ENCODE measurements around the gene CDCA8. TPM values are rescaled to one million over a fixed set of nuclear protein-coding genes. Genes with fewer than 3 reads are reported as not detected.

Gene CDCA8
- total and polyA plus RNA-seq, 5 donors, result 0.25 to 1.1 (median 0.53) TPM; not detected in 1

DNA sequence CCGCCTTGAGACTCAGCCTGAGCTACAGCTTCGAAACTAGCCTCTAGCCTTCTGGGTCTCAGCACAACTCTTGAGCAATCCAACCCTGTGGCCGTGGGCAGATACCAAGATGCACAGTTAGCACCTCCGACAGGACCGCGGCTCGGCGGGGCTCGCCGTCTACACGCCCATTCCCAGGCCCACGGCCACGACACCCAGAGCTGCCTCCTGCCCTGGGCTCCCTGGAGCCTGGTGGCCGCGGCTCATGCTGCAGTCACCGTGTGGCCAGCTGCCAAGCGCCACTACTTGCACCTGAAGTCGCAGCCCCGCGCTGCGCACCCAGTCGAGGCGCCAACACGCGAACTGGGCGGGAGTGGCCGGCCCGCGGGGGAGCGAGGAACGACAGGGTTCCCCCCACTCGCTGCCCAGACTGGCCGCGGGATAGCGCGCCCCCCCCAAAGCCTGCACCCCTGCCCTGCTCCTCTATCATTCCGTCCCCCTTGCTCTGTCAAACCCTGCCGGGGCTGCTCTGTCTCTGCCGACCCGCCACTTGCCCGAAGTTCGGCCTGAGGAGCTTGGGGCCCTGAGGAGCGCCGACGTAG is 729 bp upstream of the CDCA8 start:
- H3K4me3 ChIP-seq (ENCODE audit: low read length), result peak overlapping the region; percentile 74
- peak; percentile 9 to 14 for ATAC-seq
- H3K4me1 ChIP-seq (ENCODE audit: control insufficient read depth, insufficient read depth, low read length), result peaks cover 7% of the 10 kb centered on the region
- WGBS, result 3% methylated on average over 45 of the region's 45 CpGs
- peak; percentile 46 to 84 (median 78) for DNase-seq
- no peaks in the 10 kb centered on the region for H3K9me3 ChIP-seq (ENCODE audit: control insufficient read depth, low read length)
- peak overlapping the region; percentile 66 for H3K27ac ChIP-seq (ENCODE audit: low read length)
- H3K27me3 ChIP-seq (ENCODE audit: control insufficient read depth, insufficient read depth), result no peaks in the 10 kb centered on the region
- intact Hi-C loops (cut with DNase I), result no loop called here

DNA sequence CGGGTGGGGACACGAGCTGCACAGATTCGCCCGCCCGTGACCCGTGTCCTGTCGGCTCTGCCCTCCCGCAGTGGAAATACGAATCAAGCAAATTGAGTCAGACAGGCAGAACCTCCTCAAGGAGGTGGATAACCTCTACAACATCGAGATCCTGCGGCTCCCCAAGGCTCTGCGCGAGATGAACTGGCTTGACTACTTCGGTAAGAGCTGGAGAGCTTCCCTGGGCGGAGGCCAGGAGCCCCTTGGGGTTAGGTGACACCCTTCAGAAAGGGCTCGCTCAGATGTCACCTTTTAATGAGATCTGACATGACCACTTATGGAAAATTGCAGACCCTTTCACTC is 489 bp downstream of the CDCA8 start:
- peaks cover 7% of the 10 kb centered on the region for H3K4me1 ChIP-seq (ENCODE audit: control insufficient read depth, insufficient read depth, low read length)
- 1% methylated on average over 16 of the region's 16 CpGs for WGBS
- no peak overlapping the region for H3K27ac ChIP-seq (ENCODE audit: low read length)
- no peak for ATAC-seq
- intact Hi-C loops (cut with DNase I), result no loop called here
- DNase-seq, result peak in 1 of 3 donors; percentile 22
- no peaks in the 10 kb centered on the region for H3K9me3 ChIP-seq (ENCODE audit: control insufficient read depth, low read length)
- H3K4me3 ChIP-seq (ENCODE audit: low read length), result peak overlapping the region; percentile 50
- H3K27me3 ChIP-seq (ENCODE audit: control insufficient read depth, insufficient read depth), result no peaks in the 10 kb centered on the region

DNA sequence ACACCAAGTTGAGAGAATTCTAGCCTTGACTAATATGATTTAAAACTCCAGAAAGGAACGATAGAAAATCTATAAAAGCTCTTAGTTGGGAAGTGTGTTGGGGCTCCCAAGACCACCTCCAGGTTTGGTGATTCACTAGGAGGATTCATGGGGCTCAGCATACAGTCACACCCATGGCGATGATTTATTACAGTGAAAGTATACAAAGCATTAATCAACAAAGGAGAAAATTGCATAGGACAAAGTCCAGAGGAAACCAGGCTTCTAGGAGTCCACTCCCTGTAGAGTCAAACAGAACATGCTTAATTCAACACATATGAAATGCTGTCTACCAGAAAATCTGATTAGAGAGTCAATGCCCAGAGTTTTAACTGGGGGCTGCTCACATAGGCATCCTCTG is 4.8 kb downstream of the CDCA8 start:
- H3K27me3 ChIP-seq (ENCODE audit: control insufficient read depth, insufficient read depth), result no peaks in the 10 kb centered on the region
- ATAC-seq, result no peak
- 98% methylated on average over 2 of the region's 2 CpGs for WGBS
- intact Hi-C loops (cut with DNase I), result no loop called here
- no peak overlapping the region for H3K4me3 ChIP-seq (ENCODE audit: low read length)
- H3K27ac ChIP-seq (ENCODE audit: low read length), result no peak overlapping the region
- DNase-seq, result no peak
- H3K9me3 ChIP-seq (ENCODE audit: control insufficient read depth, low read length), result no peaks in the 10 kb centered on the region
- H3K4me1 ChIP-seq (ENCODE audit: control insufficient read depth, insufficient read depth, low read length), result no peaks in the 10 kb centered on the region

DNA sequence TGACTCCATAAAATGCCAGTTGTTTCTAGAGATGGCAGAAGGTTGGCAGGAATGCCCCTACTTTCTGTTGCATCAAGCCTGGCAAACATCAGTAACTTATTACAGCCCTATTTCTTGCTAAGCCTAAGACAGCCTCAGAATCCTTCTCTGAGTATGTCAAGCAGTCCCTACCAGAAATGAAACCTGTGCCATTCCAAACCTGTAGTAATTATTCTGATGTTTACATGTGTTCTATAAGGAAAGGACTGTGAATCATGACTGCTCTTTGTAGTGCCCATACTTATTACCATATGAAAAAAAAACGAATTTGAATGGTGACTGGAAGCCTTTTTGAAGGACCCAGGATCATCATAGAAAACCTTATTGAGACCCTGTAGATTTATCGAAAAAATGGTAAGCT is 5.4 kb downstream of the CDCA8 start:
- no peaks in the 10 kb centered on the region for H3K9me3 ChIP-seq (ENCODE audit: control insufficient read depth, low read length)
- intact Hi-C loops (cut with DNase I), result no loop called here

DNA sequence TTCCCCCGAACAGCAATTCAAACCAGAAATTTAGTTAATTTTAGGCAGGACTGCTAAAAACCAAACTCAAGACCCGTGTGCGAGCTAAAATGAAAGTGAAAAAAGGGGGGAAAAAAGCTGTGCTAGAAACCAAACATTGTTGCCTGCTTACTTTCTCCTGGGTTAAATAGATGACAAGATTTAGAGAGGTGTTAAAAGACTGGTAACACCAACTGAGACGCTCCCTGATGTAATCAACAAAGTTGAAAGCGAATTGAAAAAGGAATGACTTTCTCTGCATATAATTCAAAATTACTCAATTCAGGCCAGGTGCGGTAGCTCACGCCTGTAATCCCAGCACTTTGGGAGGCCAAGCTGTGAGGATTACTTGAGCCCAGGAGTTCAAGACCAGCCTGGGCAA is 6.8 kb downstream of the CDCA8 start:
- WGBS, result 95% methylated on average over 7 of the region's 7 CpGs
- H3K4me1 ChIP-seq (ENCODE audit: control insufficient read depth, insufficient read depth, low read length), result no peaks in the 10 kb centered on the region
- ATAC-seq (no peak), DNase-seq (no peak)
- no peaks in the 10 kb centered on the region for H3K27me3 ChIP-seq (ENCODE audit: control insufficient read depth, insufficient read depth)
- intact Hi-C loops (cut with DNase I), result no loop called here
- H3K27ac ChIP-seq (ENCODE audit: low read length), result no peak overlapping the region
- H3K4me3 ChIP-seq (ENCODE audit: low read length), result no peak overlapping the region
- H3K9me3 ChIP-seq (ENCODE audit: control insufficient read depth, low read length), result no peaks in the 10 kb centered on the region

More for the DNA sequence above, 5.4 kb downstream of the CDCA8 start:
- 94% methylated on average over 2 of the region's 2 CpGs for WGBS
- no peaks in the 10 kb centered on the region for H3K27me3 ChIP-seq (ENCODE audit: control insufficient read depth, insufficient read depth)
- ATAC-seq (no peak), DNase-seq (no peak)
- H3K4me1 ChIP-seq (ENCODE audit: control insufficient read depth, insufficient read depth, low read length), result no peaks in the 10 kb centered on the region
- H3K4me3 ChIP-seq (ENCODE audit: low read length), result no peak overlapping the region
- no peak overlapping the region for H3K27ac ChIP-seq (ENCODE audit: low read length)

DNA sequence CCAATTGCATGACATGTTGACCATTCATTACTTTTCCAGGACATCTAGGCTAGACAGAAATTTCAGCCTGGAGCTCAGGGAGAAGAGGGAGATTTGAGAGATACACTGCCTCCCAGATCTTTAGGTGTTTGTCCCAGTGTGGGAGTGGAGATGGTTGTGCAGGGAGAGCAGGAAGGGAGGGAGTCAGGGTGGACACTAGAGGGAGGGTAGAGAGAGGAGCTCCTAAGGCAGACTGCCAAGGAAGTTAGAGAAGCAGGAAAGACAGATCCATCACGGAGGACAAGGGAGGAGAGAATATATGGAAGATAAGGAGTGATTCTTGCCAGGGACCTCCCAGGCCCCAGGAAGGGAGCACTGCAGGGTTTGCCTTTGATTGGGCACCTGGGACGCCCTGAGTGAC is 8.7 kb downstream of the CDCA8 start:
- Histone ChIP-seq H3K4me1 (ENCODE audit: control insufficient read depth, insufficient read depth, low read length) (no peaks in the 10 kb centered on the region), H3K27ac (ENCODE audit: low read length) (no peak overlapping the region), H3K9me3 (ENCODE audit: control insufficient read depth, low read length) (no peaks in the 10 kb centered on the region), H3K4me3 (ENCODE audit: low read length) (no peak overlapping the region), H3K27me3 (ENCODE audit: control insufficient read depth, insufficient read depth) (no peaks in the 10 kb centered on the region)
- DNase-seq, result no peak
- 63% methylated on average over 2 of the region's 2 CpGs for WGBS
- ATAC-seq, result no peak
- intact Hi-C loops (cut with DNase I), result no loop called here

DNA sequence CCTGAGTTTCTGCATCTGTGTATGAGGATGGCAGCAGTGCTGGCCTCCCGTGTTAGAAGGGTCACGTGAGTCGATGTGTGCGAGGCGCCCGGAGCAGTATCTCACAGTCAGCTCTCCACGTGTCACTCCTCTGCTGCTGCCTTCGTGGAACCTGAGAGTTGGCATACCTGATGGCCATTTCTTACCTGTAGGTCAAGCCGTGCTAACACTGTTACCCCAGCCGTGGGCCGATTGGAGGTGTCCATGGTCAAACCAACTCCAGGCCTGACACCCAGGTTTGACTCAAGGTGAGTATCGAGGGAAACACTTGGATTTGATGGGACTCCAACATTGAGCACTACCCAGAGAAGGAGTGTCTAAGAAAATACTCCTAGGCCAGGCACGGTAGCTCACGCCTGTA is 10.7 kb downstream of the CDCA8 start:
- Histone ChIP-seq H3K4me3 (ENCODE audit: low read length) (no peak overlapping the region), H3K4me1 (ENCODE audit: control insufficient read depth, insufficient read depth, low read length) (no peaks in the 10 kb centered on the region), H3K27me3 (ENCODE audit: control insufficient read depth, insufficient read depth) (no peaks in the 10 kb centered on the region), H3K9me3 (ENCODE audit: control insufficient read depth, low read length) (no peaks in the 10 kb centered on the region), H3K27ac (ENCODE audit: low read length) (no peak overlapping the region)
- intact Hi-C loops (cut with DNase I), result no loop called here
- 97% methylated on average over 14 of the region's 14 CpGs for WGBS
- ATAC-seq (no peak), DNase-seq (no peak)

DNA sequence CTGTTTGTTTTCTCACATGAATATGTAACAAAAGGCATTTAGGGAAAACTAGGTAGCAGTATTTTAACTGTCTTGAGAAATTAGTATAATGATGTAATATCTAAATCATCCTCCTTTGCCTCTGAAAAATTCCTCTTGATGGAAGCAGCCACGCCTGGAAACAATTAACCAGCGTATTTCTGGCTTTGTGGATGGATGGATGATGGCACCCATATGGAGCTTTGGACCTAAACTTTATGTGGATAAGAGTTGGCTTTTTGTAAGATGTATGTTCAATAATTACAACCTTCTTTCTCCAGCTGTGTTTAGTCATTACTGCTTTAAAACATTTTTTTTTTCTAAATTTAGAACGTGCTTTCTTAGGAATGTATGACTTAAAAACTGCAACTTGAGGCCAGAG is 12.7 kb downstream of the CDCA8 start:
- Histone ChIP-seq H3K9me3 (ENCODE audit: control insufficient read depth, low read length) (no peaks in the 10 kb centered on the region), H3K27me3 (ENCODE audit: control insufficient read depth, insufficient read depth) (no peaks in the 10 kb centered on the region), H3K27ac (ENCODE audit: low read length) (no peak overlapping the region), H3K4me1 (ENCODE audit: control insufficient read depth, insufficient read depth, low read length) (no peaks in the 10 kb centered on the region), H3K4me3 (ENCODE audit: low read length) (no peak overlapping the region)
- 69% methylated on average over 3 of the region's 3 CpGs for WGBS
- DNase-seq (no peak), ATAC-seq (no peak)
- intact Hi-C loops (cut with DNase I), result no loop called here

DNA sequence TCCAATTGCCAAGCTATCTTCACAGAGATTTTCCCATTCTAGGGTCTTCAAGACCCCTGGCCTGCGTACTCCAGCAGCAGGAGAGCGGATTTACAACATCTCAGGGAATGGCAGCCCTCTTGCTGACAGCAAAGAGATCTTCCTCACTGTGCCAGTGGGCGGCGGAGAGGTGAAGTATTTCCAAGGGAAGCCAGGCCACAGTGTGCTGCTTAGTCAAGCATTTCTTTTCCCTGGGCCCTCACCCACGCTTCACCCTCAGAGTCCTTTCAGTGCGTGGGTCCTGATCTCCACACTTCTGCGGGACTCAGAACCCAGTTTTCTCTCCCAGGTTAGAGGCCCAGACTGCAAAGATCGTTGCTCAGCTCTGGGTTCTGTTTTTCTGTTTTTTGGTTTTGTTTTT is 13.1 kb downstream of the CDCA8 start:
- no peaks in the 10 kb centered on the region for H3K9me3 ChIP-seq (ENCODE audit: control insufficient read depth, low read length)
- DNase-seq (no peak), ATAC-seq (no peak)
- no peak overlapping the region for H3K4me3 ChIP-seq (ENCODE audit: low read length)
- H3K27ac ChIP-seq (ENCODE audit: low read length), result no peak overlapping the region
- no peaks in the 10 kb centered on the region for H3K4me1 ChIP-seq (ENCODE audit: control insufficient read depth, insufficient read depth, low read length)
- intact Hi-C loops (cut with DNase I), result no loop called here
- WGBS, result 79% methylated on average over 8 of the region's 8 CpGs
- H3K27me3 ChIP-seq (ENCODE audit: control insufficient read depth, insufficient read depth), result no peaks in the 10 kb centered on the region

DNA sequence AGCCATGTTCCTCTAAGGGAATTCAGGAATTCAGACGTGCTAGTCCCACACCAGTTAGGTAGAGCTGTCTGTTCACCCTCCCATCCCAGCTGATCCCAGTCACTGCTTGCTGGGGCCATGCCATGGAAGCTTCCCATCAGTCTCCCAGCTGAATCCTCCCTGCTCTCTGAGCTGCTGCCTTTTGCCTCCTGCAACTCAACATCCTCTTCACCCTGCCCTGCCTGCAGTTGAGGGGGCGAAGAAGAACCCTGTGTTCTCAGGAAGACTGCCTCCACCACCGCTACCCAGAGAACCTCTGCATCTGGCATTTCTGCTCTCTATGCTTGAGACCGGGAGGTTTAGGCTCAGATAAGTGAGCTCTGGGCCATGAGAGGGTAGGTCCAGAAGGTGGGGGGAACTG is 16.2 kb downstream of the CDCA8 start:
- ATAC-seq, result no peak
- H3K27me3 ChIP-seq (ENCODE audit: control insufficient read depth, insufficient read depth), result no peaks in the 10 kb centered on the region
- no peaks in the 10 kb centered on the region for H3K9me3 ChIP-seq (ENCODE audit: control insufficient read depth, low read length)
- intact Hi-C loops (cut with DNase I), result no loop called here
- no peak for DNase-seq
- H3K4me1 ChIP-seq (ENCODE audit: control insufficient read depth, insufficient read depth, low read length), result no peaks in the 10 kb centered on the region
- H3K27ac ChIP-seq (ENCODE audit: low read length), result no peak overlapping the region
- WGBS, result 88% methylated on average over 4 of the region's 4 CpGs
- no peak overlapping the region for H3K4me3 ChIP-seq (ENCODE audit: low read length)

DNA sequence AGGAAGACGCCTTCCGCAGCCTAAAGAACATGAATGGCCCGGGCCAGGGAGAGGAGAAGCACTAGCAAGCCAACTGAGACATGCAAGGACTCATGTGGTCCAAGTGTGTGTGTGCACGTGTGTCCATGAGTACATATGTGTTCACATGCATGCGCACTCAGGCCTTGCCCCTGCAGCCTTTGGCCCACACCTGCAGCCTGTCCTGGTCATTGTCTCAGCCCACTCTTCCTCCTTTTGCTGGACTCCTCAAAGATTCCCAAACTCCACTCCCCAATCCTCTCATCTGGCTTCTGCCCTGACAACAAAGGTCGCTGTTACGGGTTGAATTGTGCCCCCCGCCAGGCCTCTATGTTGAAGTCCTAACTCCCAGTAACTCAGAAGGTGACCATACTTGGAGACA is 21.9 kb downstream of the CDCA8 start:
- WGBS, result 83% methylated on average over 8 of the region's 8 CpGs
- Histone ChIP-seq H3K4me3 (ENCODE audit: low read length) (no peak overlapping the region), H3K27ac (ENCODE audit: low read length) (no peak overlapping the region), H3K9me3 (ENCODE audit: control insufficient read depth, low read length) (no peaks in the 10 kb centered on the region), H3K27me3 (ENCODE audit: control insufficient read depth, insufficient read depth) (no peaks in the 10 kb centered on the region), H3K4me1 (ENCODE audit: control insufficient read depth, insufficient read depth, low read length) (no peaks in the 10 kb centered on the region)
- no peak for DNase-seq
- intact Hi-C loops (cut with DNase I), result no loop called here
- ATAC-seq, result no peak

DNA sequence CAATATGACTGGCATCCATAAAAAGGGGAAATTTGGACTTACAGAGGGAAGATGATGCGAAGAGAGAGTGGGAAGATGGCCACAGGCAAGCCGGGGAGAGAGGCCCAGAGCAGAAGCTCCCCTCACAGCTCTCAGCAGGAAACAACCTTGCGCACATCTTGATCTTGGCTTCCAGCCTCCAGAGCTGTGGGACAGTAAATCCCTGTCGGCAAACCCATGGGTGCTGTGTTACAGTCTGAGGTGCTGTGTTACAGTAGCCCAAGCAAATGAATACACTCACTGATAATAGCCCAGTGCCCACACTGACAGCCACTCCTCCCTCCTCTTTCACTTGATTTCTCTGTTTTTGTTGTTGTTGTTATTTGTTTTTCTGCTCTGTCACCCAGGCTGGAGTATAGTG is 22.4 kb downstream of the CDCA8 start:
- 80% methylated on average over 4 of the region's 4 CpGs for WGBS
- DNase-seq (no peak), ATAC-seq (no peak)

More for the DNA sequence above, 22.4 kb downstream of the CDCA8 start:
- H3K27me3 ChIP-seq (ENCODE audit: control insufficient read depth, insufficient read depth), result no peaks in the 10 kb centered on the region
- H3K27ac ChIP-seq (ENCODE audit: low read length), result no peak overlapping the region
- no peaks in the 10 kb centered on the region for H3K9me3 ChIP-seq (ENCODE audit: control insufficient read depth, low read length)
- intact Hi-C loops (cut with DNase I), result no loop called here
- H3K4me1 ChIP-seq (ENCODE audit: control insufficient read depth, insufficient read depth, low read length), result no peaks in the 10 kb centered on the region
- H3K4me3 ChIP-seq (ENCODE audit: low read length), result no peak overlapping the region
